Mucosa of descending colon (tissue), 3 donors: ENCODE measurements around the gene TBRG4. TPM values are rescaled to one million over a fixed set of nuclear protein-coding genes. Genes with fewer than 3 reads are reported as not detected.
"Not testable (repeated sequence)": the region's sequence is repeated elsewhere in the genome, so short reads cannot be mapped to it uniquely, and the experiment has no call there.

Experiments
- ATAC-seq: fragments of 200-7000 bp; cut with Tn5 transposase; one replicate; pipeline ENCODE4 v1.9.1; 2020; ENCODE audit warnings: mild to moderate bottlenecking, moderate library complexity
- DNase-seq, 3 donors: peaks; one replicate each; pipeline ENCODE4 v3.0.0-alpha.2; 2020
- H3K36me3 ChIP-seq: fragments of 200-600 bp; one replicate; pipeline ENCODE4 v1.8.0; 2021; ENCODE audit warnings: low read depth, mild to moderate bottlenecking
- H3K4me1 ChIP-seq: fragments of 200-600 bp; one replicate; pipeline ENCODE4 v1.8.0; 2021; ENCODE audit warnings: low read depth, mild to moderate bottlenecking
- H3K4me3 ChIP-seq: fragments of 200-600 bp; one replicate; pipeline ENCODE4 v1.8.0; 2021; ENCODE audit warnings: mild to moderate bottlenecking
- H3K9me3 ChIP-seq: fragments of 200-600 bp; one replicate; pipeline ENCODE4 v1.8.0; 2021; ENCODE audit warnings: mild to moderate bottlenecking
- CTCF ChIP-seq: fragments of 200-600 bp; IDR thresholded peaks from one replicate; pipeline ENCODE4 v1.8.0; 2022; ENCODE audit warnings: antibody characterized with exemption, mild to moderate bottlenecking
- intact Hi-C, 2 donors: fragments of 100-400 bp; cut with DNase I in 1 of 2; cut with micrococcal nuclease in 1 of 2; formaldehyde crosslinking; loops; one replicate each; pipeline versions ENCODE4 v1.11.0 to v1.11.1; 2022; cut with DNase I, micrococcal nuclease
- total RNA-seq, 3 donors: library from RNA; stranded (reverse); fragmentation: NEBNext Ultra II Directional in 2 of 3; extraction: Animal tissue kit (Norgen Biotek cat#: 25700) in 2 of 3; gene quantifications; one replicate each; pipeline versions ENCODE4 v1.2.1 to v1.2.4, GENCODE V29; 2021 to 2023
- donor health status: DM: no; HTN: no; CAD: no; lungs with moderate emphysema.
- donor health status: DM: no; HTN: no; CAD: no.
- donor health status: DM: no; HTN: yes; CAD: no.

Gene TBRG4
- total RNA-seq, 3 donors from 2014 or later, result 84.0 to 122 (median 85.6) TPM

- no peak overlapping the region for H3K4me3 ChIP-seq
- no peak for TF ChIP-seq CTCF
- no peaks in the 10 kb centered on the region for H3K4me1 ChIP-seq
- no peaks in the 10 kb centered on the region for H3K36me3 ChIP-seq
- intact Hi-C loops, result no loop called here
- DNase-seq (no peak), ATAC-seq (no peak)
- no peaks in the 10 kb centered on the region for H3K9me3 ChIP-seq
These were observed 8.1 kb upstream of the TBRG4 start for GRCh38 chr7:45119550-45119949.

- no peak for ATAC-seq
- no peak for DNase-seq
- H3K4me3 ChIP-seq, result no peak overlapping the region
- no peaks in the 10 kb centered on the region for H3K9me3 ChIP-seq
- TF ChIP-seq CTCF, result no peak
- H3K36me3 ChIP-seq, result no peaks in the 10 kb centered on the region
- intact Hi-C loops, result no loop called here
- no peaks in the 10 kb centered on the region for H3K4me1 ChIP-seq
These were observed 7.4 kb upstream of the TBRG4 start for GRCh38 chr7:45118889-45119331.

- H3K9me3 ChIP-seq, result no peaks in the 10 kb centered on the region
- DNase-seq, result no peak
- H3K36me3 ChIP-seq, result no peaks in the 10 kb centered on the region
- intact Hi-C loops, result no loop called here
- TF ChIP-seq CTCF, result no peak
- no peak for ATAC-seq
- no peak overlapping the region for H3K4me3 ChIP-seq
- no peaks in the 10 kb centered on the region for H3K4me1 ChIP-seq
These were observed 6.8 kb upstream of the TBRG4 start for GRCh38 chr7:45118292-45118691.

GRCh38 chr7:45117582-45117981 is 6.1 kb upstream of the TBRG4 start:
- ATAC-seq, result no peak
- intact Hi-C loops, result no loop called here

GRCh38 chr7:45116048-45116447 is 4.6 kb upstream of the TBRG4 start:
- Histone ChIP-seq H3K36me3 (no peaks in the 10 kb centered on the region), H3K4me1 (no peaks in the 10 kb centered on the region), H3K9me3 (no peaks in the 10 kb centered on the region), H3K4me3 (no peak overlapping the region)
- no peak for TF ChIP-seq CTCF
- no peak for DNase-seq
- intact Hi-C loops, result no loop called here
- no peak for ATAC-seq

More at GRCh38 chr7:45117582-45117981, 6.1 kb upstream of the TBRG4 start:
- no peak for DNase-seq
- no peaks in the 10 kb centered on the region for H3K36me3 ChIP-seq
- no peak for TF ChIP-seq CTCF
- no peaks in the 10 kb centered on the region for H3K4me1 ChIP-seq
- H3K4me3 ChIP-seq, result no peak overlapping the region
- no peaks in the 10 kb centered on the region for H3K9me3 ChIP-seq

GRCh38 chr7:45114926-45115325 is 3.4 kb upstream of the TBRG4 start:
- no peaks in the 10 kb centered on the region for H3K9me3 ChIP-seq
- intact Hi-C loops, result no loop called here
- no peaks in the 10 kb centered on the region for H3K36me3 ChIP-seq
- no peak overlapping the region for H3K4me3 ChIP-seq
- DNase-seq (no peak), ATAC-seq (no peak)
- no peak for TF ChIP-seq CTCF
- H3K4me1 ChIP-seq, result peaks cover 10% of the 10 kb centered on the region

GRCh38 chr7:45114257-45114656 is 2.8 kb upstream of the TBRG4 start:
- intact Hi-C loops, H3K4me3 ChIP-seq, H3K9me3 ChIP-seq, DNase-seq, ATAC-seq, H3K36me3 ChIP-seq: not testable (repeated sequence)
- peaks cover 11% of the 10 kb centered on the region for H3K4me1 ChIP-seq
